Activated CD8-positive, alpha-beta memory T cell treated with anti-CD3 and anti-CD28 coated beads, Interleukin-2, amount 50 U/mL, for 4 hours (primary cell): Measurements from ENCODE around the gene PPY.
A peak's percentile ranks its signal among the peaks of the same experiment; 100 is the strongest.
"Not testable (repeated sequence)": the region's sequence is repeated elsewhere in the genome, so short reads cannot be mapped to it uniquely, and the experiment has no call there.

Source experiments
- DNase-seq: peaks from one replicate; pipeline ENCODE4 v3.0.0-alpha.2; 2020

PPY gene

GRCh38 chr17:43901861-43902589 lies 40.3 kb downstream of the PPY start:
- no peak for DNase-seq

GRCh38 chr17:43900858-43901754 lies 41.2 kb downstream of the PPY start:
- no peak for DNase-seq

- peak; percentile 79 for DNase-seq
Measured at GRCh38 chr17:43900183-43900857, 42.0 kb downstream of the PPY start.

- no peak for DNase-seq
Measured at GRCh38 chr17:43898446-43898845, 43.8 kb downstream of the PPY start.

GRCh38 chr17:43897831-43898230 lies 44.4 kb downstream of the PPY start:
- DNase-seq = no peak

GRCh38 chr17:43894494-43894893 lies 47.8 kb downstream of the PPY start:
- not testable (repeated sequence) for DNase-seq

- DNase-seq = no peak
Measured at GRCh38 chr17:43892647-43892952, 49.7 kb downstream of the PPY start.

- DNase-seq = no peak
Measured at GRCh38 chr17:43891851-43892646, 50.2 kb downstream of the PPY start.
